Ammon's horn (tissue), 1 donor: ENCODE data around the gene VIPR1.

Experiments
- DNase-seq: peaks from one replicate; pipeline ENCODE4 v3.0.0-alpha.2; 2016; ENCODE audit warnings: low spot score

Gene VIPR1

DNA sequence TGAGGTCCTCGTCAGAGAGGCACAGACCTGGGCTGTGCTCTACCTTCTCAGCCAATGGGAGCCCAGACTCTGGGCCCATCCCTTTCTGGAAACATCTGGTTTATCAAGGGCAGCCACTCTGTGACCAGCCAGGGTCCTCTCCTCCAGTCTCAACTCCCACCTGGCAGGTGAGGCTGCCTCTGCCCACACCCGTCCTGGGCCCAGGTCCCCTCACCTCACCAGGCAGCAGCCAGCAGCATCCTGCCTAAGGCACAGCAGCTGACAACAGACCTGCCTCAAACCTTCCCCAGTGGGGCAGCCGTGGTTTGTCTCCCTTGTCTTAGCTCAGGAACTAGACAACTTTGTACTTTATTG is 8.7 kb upstream of the VIPR1 start:
- peak; percentile 1 for DNase-seq

DNA sequence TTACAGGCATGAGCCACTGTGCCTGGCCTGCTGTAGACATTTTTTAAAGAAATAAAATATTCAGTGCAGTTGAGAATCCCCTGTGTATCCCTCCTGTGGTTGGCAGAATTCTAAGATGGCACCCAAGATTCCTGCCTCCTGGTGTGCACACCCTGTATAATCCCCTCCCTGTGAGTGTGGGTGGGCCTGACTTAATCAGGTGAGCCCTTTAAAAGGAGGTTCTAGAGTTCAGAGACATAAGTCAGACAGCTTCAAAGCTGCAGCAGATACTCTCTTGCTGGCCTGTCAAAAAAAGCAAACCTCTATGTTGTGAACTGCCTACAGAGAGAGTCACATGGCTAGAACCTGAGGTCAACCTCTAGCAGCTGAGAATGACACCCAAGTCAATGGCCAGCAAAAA is 7.0 kb upstream of the VIPR1 start:
- no peak for DNase-seq

DNA sequence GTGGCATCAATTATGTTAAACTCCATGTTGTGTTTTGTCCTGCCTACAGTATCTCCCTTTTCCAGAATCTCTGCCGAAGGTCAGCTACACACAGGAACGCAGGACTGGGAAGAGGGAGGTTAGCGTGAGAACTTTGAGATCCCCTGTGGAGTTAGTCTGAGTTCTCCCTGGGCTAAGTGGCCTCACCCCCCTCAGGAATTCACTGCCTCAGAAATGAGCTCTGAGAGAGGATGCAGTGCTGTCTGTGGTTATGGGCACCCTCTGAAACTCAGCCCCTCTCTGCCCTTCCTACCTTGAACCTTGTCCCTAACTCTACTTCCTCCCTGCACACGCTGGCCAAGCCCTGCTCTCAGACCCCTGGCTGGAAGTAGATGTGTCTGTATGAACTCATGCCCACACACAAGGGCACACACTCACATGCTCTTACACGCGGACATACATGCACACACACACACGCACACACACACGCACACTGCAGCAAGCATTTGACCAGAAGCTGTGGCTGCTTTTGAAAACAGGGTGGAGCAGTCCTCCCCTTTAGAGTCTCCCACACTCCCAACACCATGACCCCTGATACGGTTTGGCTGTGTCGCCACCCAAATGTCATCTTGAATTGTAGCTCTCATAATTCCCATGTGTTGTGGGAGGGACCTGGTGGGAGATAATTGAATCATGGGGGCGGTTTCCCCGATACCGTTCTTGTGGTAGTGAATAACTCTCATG is 5.3 kb upstream of the VIPR1 start:
- DNase-seq: no peak

GRCh38 chr3:42498034-42498433 is 4.4 kb upstream of the VIPR1 start:
- DNase-seq: no peak

DNA sequence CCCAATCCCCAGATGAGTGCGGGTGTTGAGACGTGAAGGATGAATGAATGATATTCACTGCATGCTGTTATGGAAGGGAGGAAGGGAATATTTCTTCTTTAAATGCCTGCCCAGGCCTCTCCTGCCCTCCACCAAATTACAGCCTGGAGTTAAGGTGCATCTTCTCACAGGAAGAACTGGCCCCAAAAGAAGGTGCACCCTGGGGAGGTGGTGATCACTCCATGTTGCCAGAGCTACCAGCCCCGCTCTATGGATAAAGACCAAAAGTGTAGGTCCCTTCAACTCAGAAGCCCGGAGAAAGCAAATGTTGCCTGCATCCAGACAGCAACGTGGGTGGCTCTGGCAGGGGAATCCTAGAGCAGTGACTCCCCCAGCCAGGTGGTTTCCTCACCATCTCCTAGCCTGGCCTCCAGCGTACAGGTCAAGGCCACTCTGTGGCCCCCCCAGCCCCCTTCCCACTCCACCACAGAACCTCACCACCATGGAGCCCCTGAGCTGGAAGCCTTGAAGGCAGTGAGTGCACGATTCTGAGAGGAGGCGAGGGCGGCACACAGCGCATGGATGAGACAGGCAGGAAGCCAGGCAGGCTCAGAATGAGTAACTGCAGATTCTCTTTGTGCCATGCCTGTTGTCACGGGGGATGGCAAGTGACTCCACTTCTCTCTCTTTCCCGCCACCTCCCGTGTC is 3.5 kb upstream of the VIPR1 start:
- peak; percentile 78 for DNase-seq

DNA sequence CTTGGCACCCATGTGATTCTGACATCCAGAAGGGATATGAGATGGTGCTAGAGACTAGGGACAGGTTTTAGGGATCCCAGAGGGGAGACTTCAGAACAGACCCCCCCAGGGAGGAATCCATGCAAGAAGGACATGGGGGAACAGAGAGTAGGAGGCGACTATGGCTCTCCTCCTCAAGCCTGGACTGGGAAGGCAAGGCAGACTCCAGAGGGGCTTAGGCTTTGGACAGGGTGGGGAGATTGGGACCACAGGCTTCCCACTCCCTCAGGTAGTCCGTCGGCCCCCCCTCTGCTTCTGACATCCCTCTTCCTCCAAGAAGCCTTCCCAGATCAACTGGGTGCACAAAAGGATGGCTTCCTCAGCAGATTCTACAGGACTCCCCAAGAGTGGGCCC is 3.0 kb upstream of the VIPR1 start:
- no peak for DNase-seq

GRCh38 chr3:42500091-42500490 is 2.4 kb upstream of the VIPR1 start:
- no peak for DNase-seq

DNA sequence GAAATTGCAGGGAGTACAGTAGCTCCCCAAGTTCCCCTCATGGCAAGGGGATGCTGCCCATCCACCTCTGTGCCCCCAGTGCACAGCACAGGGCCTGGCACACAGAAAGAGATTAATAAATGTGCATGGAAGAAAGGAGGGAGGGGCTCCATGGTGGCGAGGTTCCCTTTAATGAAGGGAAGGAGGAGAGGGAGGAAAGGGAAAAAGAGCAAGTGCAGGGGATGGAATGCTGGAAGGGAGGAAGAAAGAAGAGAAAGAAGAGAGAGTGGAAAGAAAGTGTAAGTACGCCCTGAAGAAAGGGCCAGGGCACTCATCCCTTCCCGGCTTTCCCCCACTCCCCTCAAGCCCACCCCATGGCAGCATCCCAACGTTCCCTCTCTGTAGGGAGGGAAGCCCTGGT is 1.5 kb upstream of the VIPR1 start:
- no peak for DNase-seq

DNA sequence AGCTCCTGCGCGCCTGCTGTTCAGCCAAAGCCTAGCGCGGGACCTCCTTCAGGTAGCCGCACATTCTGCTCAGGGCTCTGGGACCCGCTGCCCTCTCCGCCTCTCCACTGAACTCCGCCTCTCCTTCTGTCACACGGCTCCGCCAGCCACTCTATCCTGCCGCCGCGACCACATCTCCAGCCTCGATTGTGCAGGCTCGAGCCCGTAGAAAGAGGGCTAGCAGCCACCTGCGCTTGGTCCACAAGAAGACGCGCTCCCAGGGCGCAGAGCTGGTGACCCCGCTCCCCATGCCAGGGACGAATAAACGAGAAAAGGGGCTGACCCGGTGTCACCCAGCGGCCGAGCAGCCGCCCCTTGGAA is 1.1 kb upstream of the VIPR1 start:
- DNase-seq: no peak

GRCh38 chr3:42501681-42502428 is 588 bp upstream of the VIPR1 start:
- peak; percentile 73 for DNase-seq

DNA sequence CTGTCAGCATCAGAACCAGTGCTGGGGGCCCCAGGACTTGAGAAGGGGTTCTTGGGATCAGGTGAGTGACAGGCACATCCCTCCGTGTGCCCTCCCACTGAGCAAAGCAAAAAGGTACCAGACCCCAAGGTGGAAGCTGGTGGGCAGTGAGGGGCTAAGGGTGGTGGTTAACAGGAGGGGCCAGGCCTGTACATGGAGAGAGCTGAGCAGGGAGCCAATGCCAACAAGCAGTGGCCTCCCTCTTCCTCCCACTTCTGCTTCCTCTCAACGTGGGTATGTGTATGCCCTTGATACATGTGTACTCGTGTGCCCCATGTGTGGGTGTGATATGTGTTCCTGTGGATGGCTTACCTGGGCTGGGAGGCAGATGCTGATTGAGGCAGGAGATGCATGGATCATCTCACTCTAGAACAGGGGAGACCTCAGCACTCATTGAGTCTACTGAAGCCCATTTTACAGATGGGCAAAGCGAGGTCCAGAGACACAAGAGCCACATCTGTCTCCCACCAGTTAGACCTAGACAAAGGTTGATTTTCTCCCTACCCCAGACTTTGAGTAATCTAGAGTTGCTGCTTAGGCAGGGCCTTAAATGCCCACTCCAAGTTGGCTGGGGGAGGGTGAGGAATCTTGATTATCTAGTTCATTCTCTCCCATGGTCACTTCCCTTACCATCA is 945 bp downstream of the VIPR1 start:
- no peak for DNase-seq

GRCh38 chr3:42503957-42504333 is 1.5 kb downstream of the VIPR1 start:
- no peak for DNase-seq

- no peak for DNase-seq
These were observed 2.1 kb downstream of the VIPR1 start for GRCh38 chr3:42504334-42505127.

DNA sequence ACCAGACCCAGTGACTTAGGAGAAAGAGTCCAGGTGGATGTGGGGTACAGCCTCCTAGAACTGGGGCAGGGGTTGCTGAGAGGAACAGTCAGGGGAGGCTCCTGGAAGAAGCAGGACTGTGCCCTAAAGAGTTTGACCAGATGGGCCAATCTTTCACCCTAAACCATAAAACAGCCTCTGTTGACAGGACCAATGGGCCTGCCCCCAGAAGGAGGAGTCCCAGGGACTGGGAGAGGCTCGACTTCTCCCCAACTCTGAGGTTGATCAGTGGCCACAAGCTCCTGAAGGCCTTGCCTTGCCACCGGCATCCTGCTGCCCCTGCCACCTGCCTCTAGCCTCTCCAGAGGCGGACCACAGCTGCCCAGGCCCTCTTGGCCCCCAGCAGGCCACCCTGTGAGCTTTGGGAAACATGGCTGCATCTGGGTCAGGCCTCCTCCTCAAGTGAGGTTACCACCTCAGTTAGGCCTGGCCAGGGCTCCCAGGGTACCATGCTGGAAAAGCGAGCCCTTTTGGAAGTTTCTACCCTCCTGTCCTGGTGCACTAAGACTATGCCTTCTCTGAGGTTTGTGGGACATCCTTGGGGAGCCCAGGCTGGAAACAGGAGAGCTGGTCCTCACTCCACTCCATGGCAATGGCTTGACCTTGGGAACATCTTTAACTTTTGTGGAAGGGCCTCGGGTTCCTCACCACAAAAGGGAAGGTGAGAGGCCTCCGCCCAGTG is 2.8 kb downstream of the VIPR1 start:
- no peak for DNase-seq

DNA sequence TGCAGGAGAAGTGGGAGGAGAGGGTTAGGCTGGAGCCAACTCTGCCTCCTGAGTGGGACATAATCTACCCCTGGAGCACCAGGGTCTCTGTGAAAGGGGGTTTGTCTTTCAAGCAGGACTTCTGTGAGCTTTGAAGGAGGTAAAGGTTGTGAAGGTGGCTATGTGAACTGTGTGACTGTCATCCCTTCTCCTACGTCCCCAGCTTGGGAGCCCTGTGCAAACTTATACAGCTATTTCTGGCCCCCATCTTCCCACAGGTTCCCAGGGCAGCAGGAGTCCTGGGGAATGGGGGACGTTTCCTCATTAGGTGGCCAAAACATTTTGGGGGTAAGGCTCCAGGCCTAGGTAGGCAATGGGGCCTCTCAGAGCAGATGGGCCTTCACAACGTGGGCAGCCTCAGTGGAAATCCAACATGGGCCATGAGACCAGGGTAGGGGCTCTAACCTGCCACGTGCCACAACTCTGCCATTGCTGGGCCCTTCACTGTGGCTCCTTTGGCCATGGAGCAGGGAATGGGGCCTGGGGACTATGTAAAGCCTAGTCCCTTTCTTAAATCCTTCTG is 3.5 kb downstream of the VIPR1 start:
- DNase-seq: no peak

DNA sequence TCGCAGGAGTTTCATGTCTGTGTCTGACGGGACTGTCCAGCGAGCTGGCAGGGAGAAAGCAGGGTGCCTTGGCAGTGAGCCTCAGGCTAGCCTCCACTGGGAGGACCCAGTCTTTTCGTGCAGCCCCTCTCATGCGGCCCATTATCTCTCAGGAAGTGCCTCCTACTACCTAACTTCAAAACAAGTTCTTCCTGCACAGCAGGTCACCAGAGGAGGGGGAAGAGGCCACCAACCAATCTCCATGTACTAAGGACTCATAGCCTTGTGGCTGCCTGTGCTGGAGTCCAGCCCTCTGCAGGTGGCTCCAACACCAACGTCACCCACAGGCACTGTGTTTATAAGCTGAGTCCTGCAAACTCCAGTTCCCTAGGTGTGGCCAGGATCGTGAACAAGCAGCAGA is 4.8 kb downstream of the VIPR1 start:
- DNase-seq: no peak

DNA sequence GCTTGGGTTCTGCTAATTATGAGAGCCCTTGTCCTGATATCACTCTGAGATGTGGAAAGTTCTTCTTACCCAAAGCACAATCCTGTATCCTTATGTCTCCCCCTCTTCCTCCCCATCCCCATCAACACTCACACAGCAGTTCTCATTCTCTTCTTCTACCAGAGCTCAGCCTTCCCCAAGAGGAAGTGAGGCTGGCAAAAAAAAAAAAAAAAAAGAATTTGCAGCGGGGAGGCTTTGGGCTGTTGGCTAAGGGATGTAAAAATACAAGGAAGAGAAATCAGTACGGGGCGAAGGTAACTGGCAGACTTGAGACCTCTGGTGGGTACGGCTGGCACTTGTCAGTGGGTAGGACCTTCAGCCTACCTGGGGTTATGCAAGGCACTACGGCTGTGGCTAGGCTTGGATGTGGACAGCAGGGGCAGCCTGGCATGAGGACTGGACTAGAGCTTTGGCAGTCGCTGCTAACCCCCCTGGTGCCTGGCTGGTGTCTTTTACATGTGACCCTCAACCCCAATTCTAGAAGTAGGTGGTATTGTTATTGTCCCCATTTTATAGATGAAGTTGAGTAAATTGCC is 5.4 kb downstream of the VIPR1 start:
- no peak for DNase-seq

DNA sequence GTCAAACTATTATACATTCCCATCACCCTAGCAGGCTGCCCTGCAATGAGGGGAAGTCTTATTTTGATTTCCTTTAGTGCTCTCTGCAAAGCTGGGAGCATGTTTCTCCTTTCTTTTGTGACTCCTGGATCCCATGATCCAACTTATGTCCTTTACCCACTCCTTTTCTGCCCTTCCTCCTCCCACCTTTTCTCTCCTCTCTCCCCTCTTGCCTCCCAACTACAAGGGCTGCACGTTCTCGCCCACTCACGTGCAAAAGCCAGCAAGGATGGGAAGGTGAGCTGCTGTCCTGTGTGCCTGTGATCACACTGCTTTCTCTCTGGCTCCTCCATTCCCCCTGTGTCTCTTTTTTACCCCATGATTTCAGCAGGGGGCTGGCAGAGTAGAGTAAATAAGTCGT is 6.1 kb downstream of the VIPR1 start:
- DNase-seq: no peak

DNA sequence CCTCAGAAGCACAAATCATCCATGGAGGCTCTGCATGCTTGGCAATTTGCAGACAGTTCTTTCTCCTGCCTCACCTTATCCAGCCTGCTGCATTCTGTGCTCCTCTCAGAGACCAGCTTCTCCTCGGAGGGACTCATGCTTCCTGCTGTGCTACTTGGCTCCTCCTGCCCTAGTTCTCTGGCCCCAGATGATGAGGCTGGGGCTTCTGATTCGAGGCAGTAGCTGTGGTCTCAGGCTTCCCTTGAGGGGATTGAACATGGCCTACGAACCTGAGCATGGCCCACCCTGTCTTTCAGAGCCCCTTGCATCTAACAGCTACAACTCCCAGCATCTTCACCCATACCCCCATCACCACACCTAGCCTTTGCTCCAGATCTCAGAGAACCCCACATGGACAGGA is 6.7 kb downstream of the VIPR1 start:
- DNase-seq: no peak

DNA sequence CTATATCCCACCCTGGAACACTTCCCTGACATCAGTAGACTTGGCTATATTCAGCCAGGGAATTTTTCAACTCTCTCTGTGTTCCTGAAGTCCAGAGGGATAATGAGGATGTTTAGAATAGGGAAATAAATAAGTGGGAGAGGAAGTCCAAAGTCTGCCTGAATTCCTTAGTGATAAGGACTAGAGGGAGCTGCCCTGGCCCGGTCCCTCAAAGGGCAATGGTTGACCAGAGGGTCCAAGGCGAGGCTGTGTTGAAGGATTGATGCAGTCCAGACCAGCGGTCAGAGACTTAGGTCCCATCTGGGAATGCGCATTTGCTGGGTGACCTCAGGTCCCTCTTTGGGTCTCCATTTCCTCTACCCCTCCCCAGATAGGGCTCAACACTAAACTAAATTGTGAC is 7.9 kb downstream of the VIPR1 start:
- DNase-seq: no peak

GRCh38 chr3:42511201-42511600 is 8.8 kb downstream of the VIPR1 start:
- no peak for DNase-seq
